Adrenal gland (tissue), 12 donors: ENCODE measurements around the gene FYB1. TPM values are rescaled to one million over a fixed set of nuclear protein-coding genes. Genes with fewer than 3 reads are reported as not detected.

Experiments
- DNase-seq, 7 donors: peaks; one replicate each; pipeline ENCODE4 v3.0.0-alpha.2; 2019 to 2020
- H3K27ac ChIP-seq, 5 donors: fragments of 200-600 bp; sonication (generic) in 4 of 5; 1 replicate in 3 of 5; 2 replicates in 2 of 5; pipeline versions ENCODE4 v1.5.1 to v1.8.0; 2016 to 2020; ENCODE audit warnings: mild to moderate bottlenecking in 1 of 5
- H3K27me3 ChIP-seq: fragments of 200-600 bp; 2 replicates; pipeline ENCODE4 v1.8.0; 2021
- H3K36me3 ChIP-seq, 2 donors: fragments of 200-600 bp; replicated peaks in 1 of 2; 1 replicate in 1 of 2; 2 replicates in 1 of 2; pipeline versions ENCODE4 v1.5.1 to v1.8.0; 2018 to 2022
- H3K4me1 ChIP-seq, 2 donors: fragments of 200-600 bp; replicated peaks in 1 of 2; 1 replicate in 1 of 2; 2 replicates in 1 of 2; pipeline versions ENCODE4 v1.5.1 to v1.8.0; 2018 to 2021
- H3K4me3 ChIP-seq, 4 donors: fragments of 200-600 bp; sonication (generic) in 3 of 4; one replicate each; pipeline ENCODE4 v1.5.1; 2016 to 2018
- H3K9me3 ChIP-seq, 3 donors: fragments of 200-600 bp; sonication (generic) in 1 of 3; replicated peaks in 1 of 3; 1 replicate in 2 of 3; 2 replicates in 1 of 3; pipeline versions ENCODE4 v1.5.1 to v1.8.0; 2016 to 2021
- CTCF ChIP-seq, 6 experiments: fragments of 450-650 bp in 4 of 6; fragments of 200-600 bp in 2 of 6; sonication (generic) in 1 of 6; IDR thresholded peaks; 1 replicate in 5 of 6; 2 replicates in 1 of 6; pipeline versions ENCODE4 v1.5.1 to v1.8.0; 2016 to 2021; ENCODE audit warnings: antibody characterized with exemption in 6 of 6, mild to moderate bottlenecking in 2 of 6, moderate library complexity in 1 of 6
- POLR2A ChIP-seq, 2 donors: fragments of 450-650 bp; IDR thresholded peaks; one replicate each; pipeline ENCODE4 v1.6.1; 2017; ENCODE audit warnings: antibody characterized with exemption in 2 of 2, mild to moderate bottlenecking in 2 of 2, moderate library complexity in 1 of 2
- WGBS, 4 donors: extraction: QIAGEN DNeasy Blood & Tissue Kit in 2 of 4; methylation state at CpG; one replicate each; pipeline versions ENCODE4 v1.1.5 to v1.1.7; 2013 to 2017; 5-methylcytosine and 5-hydroxymethylcytosine counted together
- intact Hi-C, 2 donors: fragments of 100-400 bp; cut with DNase I; formaldehyde crosslinking; loops; one replicate each; pipeline versions ENCODE4 v1.14.1 to v1.15.0; 2022 to 2023
- polyA plus RNA-seq, 3 donors: library from polyadenylated mRNA; stranded (reverse); fragments of 200-250 nt in 2 of 3; fragments of 350-450 nt in 1 of 3; fragmentation: Illumina TruSeq in 1 of 3; extraction: RNeasy Lipid Tissue Mini Kit (QIAGEN cat#74804) in 1 of 3; gene quantifications; one replicate each; pipeline ENCODE4 v1.2.3, GENCODE V29; 2013 to 2014
- total RNA-seq, 9 donors: library from RNA; depleted of rRNA in 4 of 9; stranded (reverse); fragments of >200 nt in 4 of 9; fragments of 120-200 nt in 1 of 9; fragmentation: NEBNext Ultra II Directional in 1 of 9; extraction: Animal tissue kit (Norgen Biotek cat#: 25700) in 1 of 9; gene quantifications; one replicate each; pipeline versions ENCODE4 v1.1.0 to v1.2.4, GENCODE V29; 2013 to 2023
- donor health status: healthy with polysubstance abuse.
- donor health status: Bipolar disorder and iron deficiency.
- donor health status: DM: yes; HTN: yes; CAD: no.
- donor health status: DM: no; HTN: no; CAD: no.
- donor health status: DM: no; HTN: no; CAD: no.
- donor health status: DM: yes; HTN: yes; CAD: no.

FYB1 gene
- total and polyA plus RNA-seq, 12 donors = 1.6 to 29.8 (median 13.6) TPM

- Histone ChIP-seq H3K4me1 (no peaks in the 10 kb centered on the region), H3K36me3 (no peaks in the 10 kb centered on the region), H3K4me3 (no peak overlapping the region), H3K27ac (no peak overlapping the region), H3K27me3 (no peaks in the 10 kb centered on the region), H3K9me3 (no peaks in the 10 kb centered on the region)
- 70 to 73% (median 70%) methylated on average over 9 of the region's 9 CpGs for WGBS, 4 donors
- TF ChIP-seq POLR2A (IDR thresholded peaks at IDR 0.05) = no peak
- TF ChIP-seq CTCF (IDR thresholded peaks at IDR 0.05) = no peak
- intact Hi-C loops = no loop called here
- no peak for DNase-seq
These were observed 81.4 kb downstream of the FYB1 start for GRCh38 chr5:39137819-39138451.

GRCh38 chr5:39137391-39137790 lies 82.0 kb downstream of the FYB1 start:
- Histone ChIP-seq H3K9me3 (no peaks in the 10 kb centered on the region), H3K4me3 (no peak overlapping the region), H3K27ac (no peak overlapping the region), H3K27me3 (no peaks in the 10 kb centered on the region), H3K4me1 (no peaks in the 10 kb centered on the region), H3K36me3 (no peaks in the 10 kb centered on the region)
- 91 to 95% (median 94%) methylated on average over 2 of the region's 2 CpGs for WGBS, 4 donors
- TF ChIP-seq POLR2A (IDR thresholded peaks at IDR 0.05) = no peak
- TF ChIP-seq CTCF (IDR thresholded peaks at IDR 0.05) = no peak
- intact Hi-C loops = no loop called here
- no peak for DNase-seq

- Histone ChIP-seq H3K36me3 (no peaks in the 10 kb centered on the region), H3K4me3 (no peak overlapping the region), H3K4me1 (no peaks in the 10 kb centered on the region), H3K27ac (no peak overlapping the region), H3K27me3 (no peaks in the 10 kb centered on the region), H3K9me3 (no peaks in the 10 kb centered on the region)
- 84 to 88% (median 85%) methylated on average over 3 of the region's 3 CpGs for WGBS, 4 donors
- TF ChIP-seq POLR2A (IDR thresholded peaks at IDR 0.05) = no peak
- no peak for TF ChIP-seq CTCF (IDR thresholded peaks at IDR 0.05)
- DNase-seq = no peak
- intact Hi-C loops = no loop called here
These were observed 86.6 kb downstream of the FYB1 start for GRCh38 chr5:39132792-39133191.

- intact Hi-C loops = no loop called here
- Histone ChIP-seq H3K9me3 (no peaks in the 10 kb centered on the region), H3K4me1 (no peaks in the 10 kb centered on the region), H3K4me3 (no peak overlapping the region), H3K36me3 (no peaks in the 10 kb centered on the region), H3K27me3 (no peaks in the 10 kb centered on the region), H3K27ac (no peak overlapping the region)
- WGBS, 4 donors = 53 to 75% (median 63%) methylated on average over 3 of the region's 3 CpGs
- no peak for TF ChIP-seq POLR2A (IDR thresholded peaks at IDR 0.05)
- no peak for TF ChIP-seq CTCF (IDR thresholded peaks at IDR 0.05)
- DNase-seq = no peak
These were observed 87.3 kb downstream of the FYB1 start for GRCh38 chr5:39132128-39132447.
